Dedifferentiated amniotic fluid mesenchymal stem cell (primary cell): ENCODE measurements around the gene SCAF11.
"Not testable (repeated sequence)": the region's sequence is repeated elsewhere in the genome, so short reads cannot be mapped to it uniquely, and the experiment has no call there.

Experiments
- DNase-seq: peaks from one replicate; pipeline ENCODE4 v3.0.0-alpha.2; 2016; ENCODE audit errors: extremely low spot score

Gene SCAF11, protein sequence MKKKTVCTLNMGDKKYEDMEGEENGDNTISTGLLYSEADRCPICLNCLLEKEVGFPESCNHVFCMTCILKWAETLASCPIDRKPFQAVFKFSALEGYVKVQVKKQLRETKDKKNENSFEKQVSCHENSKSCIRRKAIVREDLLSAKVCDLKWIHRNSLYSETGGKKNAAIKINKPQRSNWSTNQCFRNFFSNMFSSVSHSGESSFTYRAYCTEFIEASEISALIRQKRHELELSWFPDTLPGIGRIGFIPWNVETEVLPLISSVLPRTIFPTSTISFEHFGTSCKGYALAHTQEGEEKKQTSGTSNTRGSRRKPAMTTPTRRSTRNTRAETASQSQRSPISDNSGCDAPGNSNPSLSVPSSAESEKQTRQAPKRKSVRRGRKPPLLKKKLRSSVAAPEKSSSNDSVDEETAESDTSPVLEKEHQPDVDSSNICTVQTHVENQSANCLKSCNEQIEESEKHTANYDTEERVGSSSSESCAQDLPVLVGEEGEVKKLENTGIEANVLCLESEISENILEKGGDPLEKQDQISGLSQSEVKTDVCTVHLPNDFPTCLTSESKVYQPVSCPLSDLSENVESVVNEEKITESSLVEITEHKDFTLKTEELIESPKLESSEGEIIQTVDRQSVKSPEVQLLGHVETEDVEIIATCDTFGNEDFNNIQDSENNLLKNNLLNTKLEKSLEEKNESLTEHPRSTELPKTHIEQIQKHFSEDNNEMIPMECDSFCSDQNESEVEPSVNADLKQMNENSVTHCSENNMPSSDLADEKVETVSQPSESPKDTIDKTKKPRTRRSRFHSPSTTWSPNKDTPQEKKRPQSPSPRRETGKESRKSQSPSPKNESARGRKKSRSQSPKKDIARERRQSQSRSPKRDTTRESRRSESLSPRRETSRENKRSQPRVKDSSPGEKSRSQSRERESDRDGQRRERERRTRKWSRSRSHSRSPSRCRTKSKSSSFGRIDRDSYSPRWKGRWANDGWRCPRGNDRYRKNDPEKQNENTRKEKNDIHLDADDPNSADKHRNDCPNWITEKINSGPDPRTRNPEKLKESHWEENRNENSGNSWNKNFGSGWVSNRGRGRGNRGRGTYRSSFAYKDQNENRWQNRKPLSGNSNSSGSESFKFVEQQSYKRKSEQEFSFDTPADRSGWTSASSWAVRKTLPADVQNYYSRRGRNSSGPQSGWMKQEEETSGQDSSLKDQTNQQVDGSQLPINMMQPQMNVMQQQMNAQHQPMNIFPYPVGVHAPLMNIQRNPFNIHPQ (N-terminal part only)

DNA sequence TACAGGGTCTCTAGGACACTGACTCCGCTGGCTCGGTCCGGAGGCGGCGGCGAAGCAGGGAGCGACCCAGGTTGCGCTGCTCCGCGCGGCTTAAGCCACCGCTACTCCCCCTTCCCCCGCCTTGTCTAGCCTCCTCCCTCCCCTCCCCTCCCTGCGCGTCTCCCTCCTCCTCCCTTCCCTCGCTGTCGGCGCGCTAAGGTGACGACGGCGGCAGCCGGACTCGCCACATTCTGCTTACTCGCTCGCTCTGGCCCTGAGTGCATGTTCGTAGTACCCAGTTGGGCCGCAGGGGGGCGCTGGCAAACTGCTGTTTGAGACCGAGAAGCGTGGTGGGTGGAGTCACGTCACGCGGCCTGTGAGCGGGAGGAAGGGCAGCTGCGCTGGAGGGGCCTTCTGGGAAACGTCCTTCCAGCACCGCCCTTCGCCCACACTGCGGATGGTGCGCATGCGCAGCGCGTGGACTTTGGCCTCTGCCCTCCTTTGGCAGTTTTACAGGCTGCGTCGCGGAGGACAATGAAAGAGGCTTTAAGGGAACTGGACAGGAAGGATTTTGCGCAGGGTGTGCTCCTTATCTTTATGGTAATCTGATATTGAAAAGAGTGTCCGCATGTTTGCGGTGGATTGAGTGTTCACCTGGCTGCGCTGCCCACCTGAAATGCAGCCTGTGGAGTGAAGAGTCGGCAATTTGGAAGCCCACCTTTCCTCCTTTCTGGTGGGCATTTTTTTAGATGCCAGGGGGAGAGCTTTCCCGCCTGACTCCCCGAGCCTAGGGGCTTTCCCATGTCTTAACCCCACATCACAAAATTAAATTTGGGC is at the start of gene SCAF11:
TSS of gene SCAF11 (minus strand) at position 107 of the 816 bp plus-strand sequence. CDS start 26,407 bp downstream, outside the sequence.
- DNase-seq: peak; percentile 100

GRCh38 chr12:46037066-46037465 is 46.7 kb upstream of the SCAF11 start:
- not testable (repeated sequence) for DNase-seq

- DNase-seq: no peak
Measured at GRCh38 chr12:46027172-46027571, 36.8 kb upstream of the SCAF11 start.

- DNase-seq: no peak
Measured at GRCh38 chr12:46024099-46024498, 33.7 kb upstream of the SCAF11 start.

DNA sequence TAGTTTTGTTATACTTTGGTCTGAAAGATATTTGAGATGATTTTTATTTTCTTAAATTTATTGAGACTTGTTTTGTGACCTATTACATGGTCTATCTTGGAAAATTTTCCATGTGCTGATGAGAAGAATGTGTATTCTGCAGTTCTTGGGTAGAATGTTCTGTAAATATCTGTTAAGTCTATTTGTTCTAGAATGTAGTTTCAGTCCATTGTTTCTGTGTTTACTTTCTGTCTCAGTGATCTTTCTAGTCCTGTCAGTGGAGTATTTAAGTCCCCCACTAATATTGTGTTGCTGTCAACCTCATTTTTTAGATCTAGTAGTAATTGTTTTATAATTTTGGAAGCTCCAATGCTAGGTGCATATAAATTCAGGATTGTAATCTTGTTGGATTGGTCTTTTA is 30.4 kb upstream of the SCAF11 start:
- no peak for DNase-seq

- not testable (repeated sequence) for DNase-seq
Measured at GRCh38 chr12:46018712-46019111, 28.3 kb upstream of the SCAF11 start.

DNA sequence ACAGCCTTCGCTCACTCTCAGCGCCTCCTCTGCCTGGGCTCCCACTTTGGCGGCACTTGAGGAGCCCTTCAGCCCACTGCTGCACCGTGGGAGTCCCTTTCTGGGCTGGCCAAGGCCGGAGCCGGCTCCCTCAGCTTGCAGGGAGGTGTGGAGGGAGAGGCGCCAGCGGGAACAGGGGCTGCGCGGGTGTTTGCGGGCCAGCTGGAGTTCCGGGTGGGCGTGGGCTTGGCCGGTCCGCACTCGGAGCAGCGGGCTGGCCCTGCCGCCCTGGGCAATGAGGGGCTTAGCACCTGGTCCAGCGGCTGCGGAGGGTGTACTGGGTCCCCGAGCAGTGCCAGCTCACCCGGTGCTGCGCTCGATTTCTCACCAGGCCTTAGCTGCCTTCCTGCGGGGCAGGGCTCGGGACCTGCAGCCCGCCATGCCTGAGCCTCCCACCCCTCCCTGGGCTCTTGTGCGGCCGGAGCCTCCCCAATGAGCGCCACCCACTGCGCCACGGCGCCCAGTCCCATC is 27.5 kb upstream of the SCAF11 start:
- DNase-seq: not testable (repeated sequence)

DNA sequence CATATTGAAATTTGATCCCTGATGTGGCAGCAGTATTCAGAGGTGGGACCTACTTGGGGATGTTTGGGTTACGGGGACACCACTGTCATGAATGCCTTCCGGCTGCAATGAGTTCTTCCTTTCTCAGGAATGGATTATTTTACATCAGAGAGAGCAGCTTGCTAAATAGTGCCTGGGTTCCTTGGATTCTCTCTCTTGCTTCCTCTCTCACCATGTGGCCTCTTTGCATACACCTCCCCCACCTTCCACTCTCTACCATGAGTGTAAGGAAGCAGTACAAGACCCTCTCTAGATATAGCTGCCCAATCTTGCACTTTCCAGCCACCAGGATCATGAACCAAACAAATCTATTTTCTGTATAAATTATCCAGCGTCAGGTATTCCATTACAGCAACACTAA is 15.4 kb upstream of the SCAF11 start:
- DNase-seq: no peak

DNA sequence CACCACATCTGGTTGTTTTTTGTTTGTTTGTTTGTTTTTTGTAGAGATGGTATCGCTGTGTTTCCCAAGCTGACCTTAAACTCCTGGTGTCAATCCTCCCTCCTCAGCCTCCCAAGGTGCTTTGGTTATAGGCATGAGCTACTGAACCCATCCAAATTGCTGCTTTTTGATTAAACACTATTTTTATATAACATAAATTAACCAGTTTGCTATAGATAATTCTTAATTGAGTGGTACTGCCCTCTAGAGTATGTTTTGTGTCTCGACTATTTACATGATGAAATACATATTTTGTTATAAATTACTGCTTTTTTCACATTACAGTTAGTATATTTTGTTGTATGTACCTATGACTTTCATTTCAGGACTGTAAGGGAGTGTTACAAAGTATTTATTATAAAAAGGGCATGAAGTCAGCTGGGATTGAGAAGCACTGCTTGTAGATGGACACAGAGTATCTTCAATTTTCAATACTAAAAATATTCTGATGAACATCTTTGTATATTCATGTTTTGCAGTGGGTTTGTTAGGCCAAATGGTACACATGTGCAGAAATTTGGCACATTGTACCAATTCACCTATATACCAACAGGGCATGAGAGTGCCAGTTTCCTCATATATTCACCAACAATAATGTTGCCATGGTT is 14.9 kb upstream of the SCAF11 start:
- no peak for DNase-seq

DNA sequence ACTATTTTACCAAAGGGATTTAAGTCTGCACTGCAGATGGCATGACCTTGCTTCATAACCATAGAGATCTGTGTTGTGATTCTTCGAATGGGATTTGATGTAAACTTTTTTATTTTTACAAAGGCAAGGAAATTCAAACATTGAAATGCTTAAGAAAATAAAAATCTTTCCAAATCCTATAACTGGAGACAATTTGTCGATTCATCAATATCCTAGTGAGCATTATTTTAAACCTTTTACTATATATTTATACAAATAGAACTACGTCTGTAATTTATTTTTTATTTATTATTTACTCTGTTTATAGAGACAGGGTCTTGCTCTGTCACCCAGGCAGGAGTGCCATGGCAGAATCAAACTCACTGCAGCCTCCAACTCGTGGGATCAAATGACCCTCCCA is 14.3 kb upstream of the SCAF11 start:
- no peak for DNase-seq

- not testable (repeated sequence) for DNase-seq
Measured at GRCh38 chr12:46000076-46000475, 9.7 kb upstream of the SCAF11 start.

DNA sequence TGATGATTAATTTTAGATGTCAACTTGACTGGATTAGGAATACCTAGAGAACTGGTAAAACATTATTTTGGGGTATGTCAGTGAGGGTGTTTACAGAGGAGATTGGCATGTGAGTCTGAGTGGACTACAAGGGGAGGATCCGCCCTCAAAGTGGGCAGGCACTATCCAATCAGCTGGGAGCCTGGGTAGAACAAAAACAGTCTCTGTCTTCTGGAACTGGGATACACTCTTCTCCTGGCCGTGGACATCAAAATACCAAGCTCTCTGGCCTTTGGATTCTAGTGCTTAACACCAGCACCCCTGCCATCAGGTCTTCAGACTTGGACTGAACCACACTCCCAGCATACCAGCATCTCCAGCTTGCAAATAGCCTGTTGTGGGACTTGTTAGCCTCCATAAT is 4.4 kb upstream of the SCAF11 start:
- no peak for DNase-seq

DNA sequence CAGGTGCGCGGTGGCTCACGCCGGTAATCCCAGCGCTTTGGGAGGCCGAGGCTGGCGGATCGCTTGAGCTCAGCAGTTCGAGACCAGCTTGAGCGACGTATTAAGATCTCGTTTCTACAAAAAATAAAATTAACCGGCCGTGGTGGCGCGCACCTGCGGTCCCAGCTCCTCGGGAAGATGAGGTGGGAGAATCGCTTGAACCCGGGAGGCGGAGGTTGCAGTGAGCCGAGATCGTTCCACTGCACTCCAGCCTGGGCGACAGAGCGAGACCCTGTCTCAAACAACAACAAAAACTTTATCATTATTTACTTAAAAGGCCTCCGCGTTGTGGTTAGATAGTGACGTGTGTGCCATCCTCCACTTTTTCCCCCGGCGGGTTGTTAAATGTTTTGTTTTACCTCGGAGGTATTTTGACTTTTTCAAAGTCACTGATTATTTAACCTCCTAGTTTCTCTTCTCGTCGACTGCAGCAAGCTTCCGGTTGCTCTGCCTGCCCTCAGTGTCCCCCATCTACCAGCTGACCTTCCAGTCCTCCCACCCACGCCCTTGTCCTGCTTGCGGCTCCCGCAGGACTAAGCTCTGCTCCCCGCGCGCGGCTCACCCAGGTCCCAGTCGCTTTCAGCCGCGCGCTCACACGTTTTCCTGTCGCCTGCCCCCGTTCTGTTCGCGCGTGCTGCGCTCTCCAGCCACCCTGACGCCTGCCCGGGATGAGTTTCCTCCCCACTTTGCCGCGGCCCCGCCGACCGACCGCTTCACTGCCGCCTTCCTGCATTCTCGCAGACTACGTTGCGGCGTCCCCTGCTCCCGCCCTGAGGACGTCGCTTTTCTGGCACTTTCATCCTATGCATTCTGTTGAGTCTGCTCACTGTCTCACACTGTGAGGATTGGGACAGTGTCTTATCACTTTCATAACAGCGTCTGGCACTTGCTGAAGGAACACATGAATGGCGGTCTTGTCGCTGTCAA is 1.2 kb upstream of the SCAF11 start:
- peak; percentile 58 for DNase-seq

GRCh38 chr12:45989721-45990467 is 480 bp downstream of the SCAF11 start:
- DNase-seq: peak; percentile 56

DNA sequence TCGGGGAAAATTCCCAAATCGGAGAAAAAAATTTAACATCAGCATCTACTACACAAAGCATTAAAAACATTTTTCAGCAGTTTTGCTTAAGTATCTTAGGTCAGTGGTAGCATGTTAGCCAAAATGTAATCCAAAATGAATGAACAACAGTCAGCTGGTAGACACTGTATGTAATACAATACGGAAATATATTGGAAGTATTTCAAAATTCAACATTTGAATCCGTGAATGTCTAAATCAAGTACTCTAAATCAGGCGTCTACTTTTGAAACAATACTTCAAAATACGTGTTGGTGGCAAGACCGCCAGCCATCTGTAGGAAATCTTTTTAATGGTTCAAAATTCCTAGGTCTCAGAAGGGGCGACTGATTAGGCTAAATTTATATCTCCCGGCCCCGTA is 1.1 kb downstream of the SCAF11 start:
- DNase-seq: no peak

DNA sequence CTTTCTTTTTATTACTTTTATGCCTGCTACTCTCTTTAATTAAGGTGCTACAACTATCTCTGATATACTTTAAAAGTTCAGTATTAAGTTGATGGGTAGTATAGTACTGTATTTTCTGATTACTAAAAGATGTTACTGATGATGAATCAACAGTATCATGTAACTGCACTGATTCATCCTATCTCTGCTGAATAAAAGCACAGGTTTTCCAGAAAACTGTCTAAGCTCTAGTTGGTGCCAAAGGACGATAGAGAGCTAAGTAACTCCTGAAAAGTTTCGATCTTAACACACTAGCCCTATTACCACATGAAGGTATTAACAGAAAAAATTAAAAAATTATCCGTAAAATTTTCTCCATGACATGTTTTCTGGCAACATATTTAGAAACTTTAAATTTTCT is 2.1 kb downstream of the SCAF11 start:
- no peak for DNase-seq

GRCh38 chr12:45987340-45987727 is 3.0 kb downstream of the SCAF11 start:
- no peak for DNase-seq

- no peak for DNase-seq
Measured at GRCh38 chr12:45986641-45987339, 3.6 kb downstream of the SCAF11 start.
